ENCODE results near the gene FASTK.
"Not testable (repeated sequence)": the region's sequence is repeated elsewhere in the genome, so short reads cannot be mapped to it uniquely, and the experiment has no call there.

FASTK gene

DNA sequence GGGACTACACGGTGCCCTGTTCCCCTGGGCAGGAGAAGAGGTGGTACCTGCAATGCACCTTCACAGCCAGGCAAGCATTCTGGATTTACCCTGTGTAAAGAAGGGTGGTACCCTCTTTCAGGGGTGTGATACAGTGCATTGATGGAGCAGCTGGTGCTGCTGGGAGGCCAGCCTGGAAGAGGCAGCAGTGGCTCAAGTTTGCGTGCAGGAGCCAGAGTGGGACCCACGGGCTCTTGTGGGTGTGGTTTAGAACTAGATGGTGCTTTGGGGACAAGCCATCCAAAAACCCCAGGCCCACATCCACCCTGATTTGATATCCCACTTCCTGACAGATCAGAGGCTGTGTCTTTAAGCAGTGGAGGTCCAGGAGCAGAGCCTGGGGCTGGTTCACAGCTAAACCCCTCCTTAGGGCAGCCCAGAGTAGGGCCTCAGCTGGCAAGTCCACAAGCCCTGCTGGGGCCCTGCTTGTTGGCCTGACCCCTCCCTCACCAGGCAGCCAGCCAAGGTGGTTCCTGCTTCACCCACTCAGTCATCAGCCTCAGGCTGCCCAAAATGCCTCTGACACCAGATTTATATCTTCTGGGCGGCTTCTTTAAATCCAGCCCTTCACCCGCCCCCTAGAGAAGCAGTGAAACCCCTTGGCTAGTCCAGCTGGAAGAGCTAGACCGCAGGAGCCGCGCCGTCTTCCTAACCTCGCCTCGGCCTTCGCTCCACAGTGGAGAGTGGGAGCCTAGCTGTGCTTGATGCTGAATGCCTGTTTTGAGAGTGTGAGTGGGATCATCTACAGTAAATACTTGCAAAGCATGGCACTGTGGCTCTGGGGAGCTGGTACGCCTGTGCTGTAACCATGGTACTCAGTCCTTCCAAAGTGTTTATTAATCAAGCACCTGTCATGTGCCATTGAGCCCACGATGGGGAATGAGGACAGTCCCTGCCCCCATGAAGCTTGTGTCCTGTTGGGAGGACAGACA, 33.7 kb downstream of the FASTK start:
- ATAC-seq = peak; percentile 65
- TF ChIP-seq CSDC2 (CRISPR knock-in tag; IDR thresholded peaks at IDR 0.05) (no peak), ZFP3 (CRISPR knock-in tag; IDR thresholded peaks at IDR 0.05) (0 out of 2 replicates have a peak, but pooled peaks have one; percentile 23), ZNF8 (CRISPR knock-in tag; IDR thresholded peaks at IDR 0.05) (no peak)

- no peak for TF ChIP-seq TCF4 (CRISPR knock-in tag; IDR thresholded peaks at IDR 0.05; ENCODE audit: borderline replicate concordance)
- no peak for TF ChIP-seq ZFP30 (CRISPR knock-in tag; IDR thresholded peaks at IDR 0.05)
- no peak for TF ChIP-seq PATZ1 (CRISPR knock-in tag; IDR thresholded peaks at IDR 0.05; ENCODE audit: borderline replicate concordance)
- no peak for TF ChIP-seq OSR1 (CRISPR knock-in tag; IDR thresholded peaks at IDR 0.05)
- TF ChIP-seq, protein P1, sequence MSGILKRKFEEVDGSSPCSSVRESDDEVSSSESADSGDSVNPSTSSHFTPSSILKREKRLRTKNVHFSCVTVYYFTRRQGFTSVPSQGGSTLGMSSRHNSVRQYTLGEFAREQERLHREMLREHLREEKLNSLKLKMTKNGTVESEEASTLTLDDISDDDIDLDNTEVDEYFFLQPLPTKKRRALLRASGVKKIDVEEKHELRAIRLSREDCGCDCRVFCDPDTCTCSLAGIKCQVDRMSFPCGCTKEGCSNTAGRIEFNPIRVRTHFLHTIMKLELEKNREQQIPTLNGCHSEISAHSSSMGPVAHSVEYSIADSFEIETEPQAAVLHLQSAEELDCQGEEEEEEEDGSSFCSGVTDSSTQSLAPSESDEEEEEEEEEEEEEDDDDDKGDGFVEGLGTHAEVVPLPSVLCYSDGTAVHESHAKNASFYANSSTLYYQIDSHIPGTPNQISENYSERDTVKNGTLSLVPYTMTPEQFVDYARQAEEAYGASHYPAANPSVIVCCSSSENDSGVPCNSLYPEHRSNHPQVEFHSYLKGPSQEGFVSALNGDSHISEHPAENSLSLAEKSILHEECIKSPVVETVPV (CRISPR knock-in tag; IDR thresholded peaks at IDR 0.05) = no peak
- TF ChIP-seq CREB5 (CRISPR knock-in tag; IDR thresholded peaks at IDR 0.05; ENCODE audit: low read depth) = no peak
- TF ChIP-seq SNAI2 (CRISPR knock-in tag; IDR thresholded peaks at IDR 0.05) = no peak
- no peak for TF ChIP-seq ZNF565 (CRISPR knock-in tag; conservative IDR thresholded peaks at IDR 0.05; ENCODE audit: low read depth)
- TF ChIP-seq GLIS3 (CRISPR knock-in tag; IDR thresholded peaks at IDR 0.05) = no peak
- no peak for TF ChIP-seq BACH2 (CRISPR knock-in tag; IDR thresholded peaks at IDR 0.05; ENCODE audit: borderline replicate concordance)
- no peak for TF ChIP-seq TSHZ2 (CRISPR knock-in tag; IDR thresholded peaks at IDR 0.05)
- TF ChIP-seq PPARA (CRISPR knock-in tag; IDR thresholded peaks at IDR 0.05; ENCODE audit: borderline replicate concordance) = no peak
- no peak for TF ChIP-seq ZNF70 (CRISPR knock-in tag; IDR thresholded peaks at IDR 0.05)
- no peak for TF ChIP-seq CSDC2 (CRISPR knock-in tag; IDR thresholded peaks at IDR 0.05)
- no peak for TF ChIP-seq ESRRG (CRISPR knock-in tag; IDR thresholded peaks at IDR 0.05)
- no peak for ATAC-seq
These were observed 34.6 kb downstream of the FASTK start for GRCh38 chr7:151045967-151046366.

DNA sequence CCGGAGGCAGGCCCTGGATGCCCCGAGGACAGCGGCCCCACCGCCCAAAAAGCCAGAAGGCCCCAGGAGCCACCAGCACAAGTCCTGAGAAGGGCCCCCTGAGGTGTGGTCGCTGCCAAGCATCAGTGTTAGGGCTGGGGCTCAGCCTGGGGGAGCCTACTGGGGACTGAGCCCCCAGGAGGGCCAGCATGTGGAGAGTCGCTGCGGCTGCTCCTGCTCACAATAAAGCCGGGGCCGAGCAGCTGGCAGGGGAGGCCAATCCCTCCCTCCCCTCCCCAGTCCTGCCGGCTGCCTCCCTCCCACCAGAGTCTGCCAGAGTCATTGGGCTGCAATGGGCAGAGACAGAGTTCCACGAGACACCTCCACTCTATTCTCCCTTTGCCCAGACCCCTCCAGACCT, 35.3 kb downstream of the FASTK start:
- no peak for ATAC-seq
- TF ChIP-seq BACH2 (CRISPR knock-in tag; IDR thresholded peaks at IDR 0.05; ENCODE audit: borderline replicate concordance) = no peak
- TF ChIP-seq ZFP3 (CRISPR knock-in tag; IDR thresholded peaks at IDR 0.05) = no peak

DNA sequence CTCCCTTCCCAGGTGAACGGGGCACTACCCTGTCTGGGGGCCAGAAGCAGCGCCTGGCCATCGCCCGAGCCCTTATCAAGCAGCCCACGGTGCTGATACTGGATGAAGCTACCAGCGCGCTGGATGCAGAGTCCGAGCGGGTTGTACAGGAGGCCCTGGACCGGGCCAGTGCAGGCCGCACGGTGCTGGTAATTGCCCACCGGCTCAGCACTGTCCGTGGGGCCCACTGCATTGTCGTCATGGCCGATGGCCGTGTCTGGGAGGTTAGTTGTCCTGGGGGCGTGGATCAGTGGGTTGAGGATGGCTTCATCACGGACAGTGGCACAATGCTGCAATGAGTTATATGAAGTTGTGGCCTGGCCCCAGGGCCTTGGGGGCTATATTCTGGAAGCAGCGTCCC, 36.6 kb downstream of the FASTK start:
- no peak for ATAC-seq
- no peak for TF ChIP-seq TSHZ2 (CRISPR knock-in tag; IDR thresholded peaks at IDR 0.05)

DNA sequence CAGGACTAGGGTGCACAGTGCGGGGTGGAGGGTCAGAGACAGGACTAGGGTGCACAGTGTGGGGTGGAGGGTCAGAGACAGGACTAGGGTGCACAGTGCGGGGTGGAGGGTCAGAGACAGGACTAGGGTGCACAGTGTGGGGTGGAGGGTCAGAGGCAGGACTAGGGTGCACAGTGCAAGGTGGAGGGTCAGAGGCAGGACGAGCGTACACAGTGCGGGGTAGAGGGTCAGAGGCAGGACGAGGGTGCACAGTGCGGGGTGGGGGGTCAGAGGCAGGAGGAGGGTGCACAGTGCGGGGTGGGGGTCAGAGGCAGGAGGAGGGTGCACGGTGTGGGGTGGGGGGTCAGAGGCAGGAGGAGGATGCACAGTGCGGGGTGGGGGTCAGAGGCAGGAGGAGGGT, 37.2 kb downstream of the FASTK start:
- ATAC-seq = not testable (repeated sequence)

All from SK-N-SH treated with all-trans-retinoic acid at 6 μM for 48 hours (cell line).